Heart right ventricle (tissue), 16 donors: ENCODE measurements around the gene COL5A1. TPM values are rescaled to one million over a fixed set of nuclear protein-coding genes. Genes with fewer than 3 reads are reported as not detected.

Source experiments
- ATAC-seq, 8 donors: fragments of 200-7000 bp; cut with Tn5 transposase; one replicate each; pipeline ENCODE4 v1.9.1; 2020; ENCODE audit warnings: mild to moderate bottlenecking in 8 of 8, moderate library complexity in 8 of 8, moderate number of reproducible peaks in 1 of 8
- DNase-seq, 2 donors: peaks; one replicate each; pipeline ENCODE4 v3.0.0-alpha.2; 2020
- H3K27ac ChIP-seq, 10 donors: fragments of 200-600 bp; sonication (generic) in 2 of 10; one replicate each; pipeline versions ENCODE4 v1.5.0 to v1.8.0; 2020 to 2022; ENCODE audit warnings: mild to moderate bottlenecking in 3 of 10
- H3K27me3 ChIP-seq, 7 donors: fragments of 200-600 bp; one replicate each; pipeline ENCODE4 v1.8.0; 2021 to 2022; ENCODE audit warnings: mild to moderate bottlenecking in 2 of 7
- H3K36me3 ChIP-seq, 9 donors: fragments of 200-600 bp; sonication (generic) in 1 of 9; one replicate each; pipeline versions ENCODE4 v1.5.0 to v1.8.0; 2020 to 2022; ENCODE audit warnings: mild to moderate bottlenecking in 2 of 9
- H3K4me1 ChIP-seq, 9 donors: fragments of 200-600 bp; sonication (generic) in 1 of 9; one replicate each; pipeline versions ENCODE4 v1.5.0 to v1.8.0; 2020 to 2022; ENCODE audit warnings: mild to moderate bottlenecking in 4 of 9
- H3K4me3 ChIP-seq, 10 donors: fragments of 200-600 bp; sonication (generic) in 2 of 10; one replicate each; pipeline versions ENCODE4 v1.5.0 to v1.8.0; 2020 to 2022; ENCODE audit warnings: mild to moderate bottlenecking in 7 of 10, moderate library complexity in 2 of 10
- H3K9me3 ChIP-seq, 11 donors: fragments of 200-600 bp in 10 of 11; sonication (generic) in 2 of 11; one replicate each; pipeline versions ENCODE4 v1.5.0 to v1.8.0; 2013 to 2022; ENCODE audit warnings: mild to moderate bottlenecking in 2 of 11, control low read depth in 1 of 11, moderate library complexity in 1 of 11
- CTCF ChIP-seq, 9 donors: fragments of 200-600 bp; sonication (generic) in 2 of 9; IDR thresholded peaks; one replicate each; pipeline versions ENCODE4 v1.5.0 to v1.8.0; 2021 to 2022; ENCODE audit warnings: antibody characterized with exemption in 9 of 9, mild to moderate bottlenecking in 5 of 9, moderate library complexity in 1 of 9
- WGBS, 2 donors: extraction: QIAGEN DNeasy Blood & Tissue Kit; methylation state at CpG; one replicate each; pipeline ENCODE4 v1.1.7; 2013; ENCODE audit warnings: inconsistent platforms in 1 of 2; 5-methylcytosine and 5-hydroxymethylcytosine counted together
- intact Hi-C, 10 donors: fragments of 100-400 bp; cut with DNase I; formaldehyde crosslinking; loops; one replicate each; pipeline versions ENCODE4 v1.11.1 to v1.14.2; 2022
- polyA plus RNA-seq, 2 donors: library from polyadenylated mRNA; stranded (reverse); fragments of 200-250 nt; gene quantifications; one replicate each; pipeline ENCODE4 v1.2.3, GENCODE V29; 2013
- total RNA-seq, 10 donors: library from RNA; stranded (reverse); fragmentation: NEBNext Ultra II Directional in 3 of 10; extraction: Animal tissue kit (Norgen Biotek cat#: 25700) in 3 of 10; gene quantifications; one replicate each; pipeline versions ENCODE4 v1.2.1 to v1.2.4, GENCODE V29; 2021 to 2023
- donor health status: Arrhythmogenic right ventricular cardiomyopathy.
- donor health status: ischemic (EF 13 %, LVEDD 7.1; RV severe dilation, severe dysfunction).
- donor health status: healthy with polysubstance abuse.
- donor health status: DM: no; HTN: yes; CAD: no.
- donor health status: DM: no; HTN: no; CAD: no.
- donor health status: ischemic (EF 25% LVEDD 6.9; RV normal size, moderate dysfunction).
- donor health status: ischemic (EF 25% LVEDD 5.7; RV mildly dilated, moderate dysfunction).
- donor health status: healthy.
- donor health status: DM: yes; HTN: yes; CAD: no.
- donor health status: Ischemic cardiomyopathy.
- donor health status: ischemic (EF 35%, LVEDD 5.7; RV mildly dilated, moderate dysfunction).
- donor health status: nonischemic (EF 11% LVEDD 7.7; RV severe dilation, severe dysfunction).
- donor health status: DM: yes; HTN: yes; CAD: no.
- donor health status: PGD.
- donor health status: ischemic (EF 29% LVEDD 5.4; RV normal size, mild dysfunction).
- donor health status: nonischemic (EF 23%, LVEDD 6.1; RV moderate dilation, normal function).

Gene COL5A1
- total and polyA plus RNA-seq, 12 donors: 8.1 to 60.0 (median 13.3) TPM

DNA sequence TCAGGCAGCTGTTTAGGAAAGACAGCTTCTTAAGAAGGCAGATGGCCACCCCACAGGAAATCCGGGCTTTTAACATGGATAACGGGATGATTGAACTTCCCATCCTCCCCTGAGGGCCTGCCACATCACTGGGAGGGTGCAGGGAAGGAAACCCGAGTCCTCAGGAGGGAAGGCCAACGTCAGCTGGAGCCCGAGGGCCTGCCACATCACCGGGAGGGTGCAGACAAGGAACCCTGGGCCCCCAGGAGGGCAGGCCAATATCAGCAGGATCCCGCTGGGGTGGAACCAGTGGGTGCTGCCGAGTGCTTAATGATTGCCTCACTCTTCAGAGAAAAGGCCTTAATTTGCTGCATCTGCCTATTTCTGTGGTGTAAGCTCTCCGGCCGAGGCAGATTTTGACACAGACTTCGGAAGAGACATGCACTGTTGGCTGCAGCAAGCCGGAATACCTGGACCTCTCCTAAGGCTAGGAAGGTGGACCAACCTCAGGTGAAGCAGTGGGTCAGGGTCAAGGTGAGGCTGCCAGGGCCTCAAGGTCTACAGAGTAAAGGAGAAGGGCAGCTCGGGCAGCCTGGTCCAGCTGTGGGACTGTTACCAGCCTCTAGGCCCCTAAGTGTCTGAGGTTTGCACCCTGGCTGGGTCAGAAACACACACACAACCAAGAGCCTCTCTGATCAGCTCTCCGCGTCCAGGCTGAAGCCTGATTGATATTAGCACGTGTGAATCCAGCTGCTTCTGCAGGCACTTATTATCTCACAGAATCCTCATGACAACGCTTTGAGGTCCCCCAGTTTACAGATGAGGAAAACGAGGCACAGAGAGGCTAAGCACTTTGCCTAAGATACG is 14.8 kb upstream of the COL5A1 start:
- no peak for DNase-seq

DNA sequence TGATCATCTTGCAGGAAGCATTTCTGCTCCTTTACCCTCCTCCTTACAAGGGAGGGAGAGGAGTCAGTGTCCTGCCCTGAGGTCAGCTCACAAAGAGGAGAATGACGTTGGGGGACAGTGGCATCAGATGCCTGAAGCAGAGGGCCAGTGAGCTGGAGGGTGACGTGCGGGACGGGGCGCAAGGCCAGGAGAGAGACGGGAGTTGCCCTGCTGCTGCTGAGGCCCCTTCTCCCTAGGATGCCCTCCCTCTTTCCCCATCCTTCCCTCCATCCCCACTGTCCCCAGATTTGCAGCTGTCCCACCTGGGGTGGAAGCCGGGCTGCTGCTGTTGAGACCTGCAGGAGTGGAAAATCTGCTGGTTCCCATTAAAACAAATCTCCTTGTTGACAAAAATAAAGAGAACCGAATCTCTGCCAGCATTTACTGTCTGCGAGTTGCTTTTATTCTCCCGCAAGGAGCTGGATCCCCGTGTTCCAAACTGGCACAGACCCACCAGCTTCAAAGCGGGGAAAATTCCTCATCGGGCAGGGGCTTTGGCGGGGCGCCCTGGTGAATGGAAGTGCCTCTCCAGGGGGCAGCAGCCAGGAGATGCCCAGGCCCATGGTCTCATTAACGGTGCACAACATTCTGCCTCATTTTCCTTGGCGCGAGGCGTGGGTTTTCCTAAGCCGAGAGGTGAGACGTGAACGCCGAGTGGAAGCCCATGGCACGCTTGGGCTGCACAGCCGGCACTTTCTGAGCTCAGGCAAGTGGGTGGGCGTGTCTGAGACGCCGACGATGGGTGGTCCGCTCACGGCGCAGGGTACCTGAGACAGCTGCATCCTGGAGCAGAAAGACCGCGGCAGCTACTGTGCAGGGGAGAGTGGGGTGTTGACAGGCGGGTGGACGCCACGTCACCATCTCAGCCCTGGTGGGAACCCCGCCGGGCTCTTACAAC is 13.9 kb upstream of the COL5A1 start:
- Histone ChIP-seq H3K4me1 (peaks cover 0 to 5% (median 0%) of the 10 kb centered on the region in 9 donors), H3K27me3 (peaks cover 0 to 15% (median 0%) of the 10 kb centered on the region in 7 donors), H3K9me3 (no peaks in the 10 kb centered on the region), H3K27ac (no peak overlapping the region), H3K4me3 (no peak overlapping the region), H3K36me3 (no peaks in the 10 kb centered on the region)
- 90% methylated on average over 39 of the region's 39 CpGs for WGBS, 2 donors
- intact Hi-C loops: no loop called here
- ATAC-seq (no peak), DNase-seq (no peak)
- TF ChIP-seq CTCF (IDR thresholded peaks at IDR 0.05): no peak

More for the DNA sequence above, 14.8 kb upstream of the COL5A1 start:
- no peaks in the 10 kb centered on the region for H3K9me3 ChIP-seq
- no peak for ATAC-seq
- H3K4me3 ChIP-seq: no peak overlapping the region
- no peak overlapping the region for H3K27ac ChIP-seq
- H3K27me3 ChIP-seq: peaks cover 0 to 19% (median under 1%) of the 10 kb centered on the region in 7 donors
- 78% methylated on average over 19 of the region's 19 CpGs for WGBS, 2 donors
- TF ChIP-seq CTCF (IDR thresholded peaks at IDR 0.05): no peak
- intact Hi-C loops: no loop called here
- no peaks in the 10 kb centered on the region for H3K36me3 ChIP-seq
- H3K4me1 ChIP-seq: peaks cover 0 to 5% (median 0%) of the 10 kb centered on the region in 9 donors

DNA sequence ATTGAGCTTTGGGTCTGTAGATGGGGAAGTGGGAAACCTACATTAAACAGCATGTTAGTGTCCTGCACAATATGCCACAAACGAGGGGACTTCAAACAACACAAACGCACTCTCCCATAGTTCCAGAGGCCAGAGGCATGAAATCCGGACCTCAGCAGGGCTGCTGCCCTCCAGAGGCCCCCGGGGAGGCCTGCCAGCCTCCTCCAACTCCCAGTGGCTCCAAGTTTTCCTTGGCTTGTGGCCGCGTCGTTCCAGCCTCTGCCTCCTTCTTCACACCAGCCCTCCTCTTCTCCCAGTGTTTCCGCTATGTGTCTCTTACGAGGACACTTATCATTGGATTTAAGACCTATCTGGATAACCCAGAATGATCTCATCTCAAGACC is 13.3 kb upstream of the COL5A1 start:
- no peak for TF ChIP-seq CTCF (IDR thresholded peaks at IDR 0.05)
- no peak overlapping the region for H3K4me3 ChIP-seq
- H3K4me1 ChIP-seq: peaks cover 0 to 5% (median 0%) of the 10 kb centered on the region in 9 donors
- intact Hi-C loops: no loop called here
- WGBS, 2 donors: 91 to 93% methylated on average over 9 of the region's 9 CpGs
- ATAC-seq (no peak), DNase-seq (no peak)
- H3K27ac ChIP-seq: no peak overlapping the region
- no peaks in the 10 kb centered on the region for H3K36me3 ChIP-seq
- H3K27me3 ChIP-seq: peaks cover 0 to 11% (median 0%) of the 10 kb centered on the region in 7 donors
- H3K9me3 ChIP-seq: no peaks in the 10 kb centered on the region

GRCh38 chr9:134629061-134629585 is 12.5 kb upstream of the COL5A1 start:
- Histone ChIP-seq H3K36me3 (no peaks in the 10 kb centered on the region), H3K4me3 (no peak overlapping the region), H3K4me1 (peaks cover 0 to 4% (median 0%) of the 10 kb centered on the region in 9 donors), H3K27ac (no peak overlapping the region), H3K9me3 (no peaks in the 10 kb centered on the region), H3K27me3 (peaks cover 0 to 11% (median 0%) of the 10 kb centered on the region in 7 donors)
- 80 to 85% methylated on average over 21 of the region's 21 CpGs for WGBS, 2 donors
- DNase-seq (no peak), ATAC-seq (no peak)
- intact Hi-C loops: no loop called here
- TF ChIP-seq CTCF (IDR thresholded peaks at IDR 0.05): no peak
